Astrocyte (in vitro differentiated cells and primary cell): Measurements from ENCODE around the gene SNX10. TPM values are rescaled to one million over a fixed set of nuclear protein-coding genes. Genes with fewer than 3 reads are reported as not detected.
"Not testable (repeated sequence)": the region's sequence is repeated elsewhere in the genome, so short reads cannot be mapped to it uniquely, and the experiment has no call there.

Experiments used
- DNase-seq: peaks from one replicate; pipeline ENCODE4 v3.0.0-alpha.2; 2010; ENCODE audit warnings: low read depth
- FAIRE-seq: peaks from 2 replicates; lab custom pipeline; 2011; peaks lifted over from hg19 to GRCh38; lab: Jason Lieb, UNC
- H2AFZ ChIP-seq: 2 replicates; pipeline ENCODE4 v1.6.0; 2012; ENCODE audit warnings: low read depth, low read length, inconsistent platforms
- H3K27ac ChIP-seq: 2 replicates; pipeline ENCODE4 v1.5.1; 2011; ENCODE audit warnings: low read depth, low read length, inconsistent platforms
- H3K27me3 ChIP-seq: 2 replicates; pipeline ENCODE4 v1.6.0; 2011; ENCODE audit warnings: low read length, inconsistent platforms; ENCODE audit not compliant: insufficient read depth
- H3K36me3 ChIP-seq: 2 replicates; pipeline ENCODE4 v1.5.1; 2011; ENCODE audit warnings: low read length, inconsistent platforms; ENCODE audit not compliant: insufficient read depth
- H3K4me1 ChIP-seq: 2 replicates; pipeline ENCODE4 v1.5.1; 2011; ENCODE audit warnings: low read length, inconsistent platforms; ENCODE audit not compliant: insufficient read depth
- H3K4me2 ChIP-seq: 2 replicates; pipeline ENCODE4 v1.6.0; 2012; ENCODE audit warnings: low read length, inconsistent platforms
- H3K4me3 ChIP-seq: 2 replicates; pipeline ENCODE4 v1.5.1; 2011; ENCODE audit warnings: low read depth, mild to moderate bottlenecking, low read length, inconsistent platforms; ENCODE audit not compliant: insufficient read depth
- H3K79me2 ChIP-seq: 2 replicates; pipeline ENCODE4 v1.6.0; 2012; ENCODE audit warnings: mild to moderate bottlenecking, low read length, inconsistent platforms; ENCODE audit not compliant: insufficient read depth
- H3K9ac ChIP-seq: 2 replicates; pipeline ENCODE4 v1.6.0; 2012; ENCODE audit warnings: mild to moderate bottlenecking, low read length, inconsistent platforms
- H3K9me3 ChIP-seq: 2 replicates; pipeline ENCODE4 v1.5.1; 2012; ENCODE audit warnings: low read depth, mild to moderate bottlenecking, low read length, inconsistent platforms; ENCODE audit not compliant: insufficient read depth
- H4K20me1 ChIP-seq: 2 replicates; pipeline ENCODE4 v1.6.0; 2012; ENCODE audit warnings: low read length, inconsistent platforms; ENCODE audit not compliant: insufficient read depth
- H3K27ac Mint-ChIP-seq: one replicate; pipeline ENCODE4 v1.8.0; 2021; ENCODE audit warnings: mild to moderate bottlenecking, mixed read lengths; ENCODE audit not compliant: unreplicated experiment
- H3K27me3 Mint-ChIP-seq: one replicate; pipeline ENCODE4 v1.8.0; 2021; ENCODE audit warnings: low read depth, mixed read lengths; ENCODE audit not compliant: unreplicated experiment
- H3K36me3 Mint-ChIP-seq: one replicate; pipeline ENCODE4 v1.8.0; 2021; ENCODE audit warnings: low read depth, mixed read lengths; ENCODE audit not compliant: unreplicated experiment
- H3K4me1 Mint-ChIP-seq: one replicate; pipeline ENCODE4 v1.8.0; 2021; ENCODE audit warnings: low read depth, mixed read lengths; ENCODE audit not compliant: unreplicated experiment
- H3K4me3 Mint-ChIP-seq: one replicate; pipeline ENCODE4 v1.8.0; 2021; ENCODE audit warnings: mild to moderate bottlenecking, moderate library complexity, mixed read lengths; ENCODE audit not compliant: unreplicated experiment
- H3K9me3 Mint-ChIP-seq: one replicate; pipeline ENCODE4 v1.8.0; 2021; ENCODE audit warnings: mild to moderate bottlenecking, mixed read lengths; ENCODE audit not compliant: unreplicated experiment
- EZH2 ChIP-seq: IDR thresholded peaks from 2 replicates; pipeline ENCODE4 v1.6.1; 2012; ENCODE audit warnings: mild to moderate bottlenecking, low read length, inconsistent platforms; ENCODE audit not compliant: insufficient read depth
- total RNA-seq: library from RNA; stranded (reverse); gene quantifications from 2 replicates; pipeline ENCODE4 v1.2.1, GENCODE V29; 2021
- TF ChIP-seq, protein P1 (sequence below): IDR thresholded peaks from 2 replicates; pipeline ENCODE4 v1.5.1; 2011; ENCODE audit warnings: low read depth, mild to moderate bottlenecking, inconsistent platforms, low read length, moderate library complexity; ENCODE audit not compliant: insufficient read depth

SNX10 gene
- total RNA-seq, 1 donor from 2014 or later = 5.4 TPM

DNA sequence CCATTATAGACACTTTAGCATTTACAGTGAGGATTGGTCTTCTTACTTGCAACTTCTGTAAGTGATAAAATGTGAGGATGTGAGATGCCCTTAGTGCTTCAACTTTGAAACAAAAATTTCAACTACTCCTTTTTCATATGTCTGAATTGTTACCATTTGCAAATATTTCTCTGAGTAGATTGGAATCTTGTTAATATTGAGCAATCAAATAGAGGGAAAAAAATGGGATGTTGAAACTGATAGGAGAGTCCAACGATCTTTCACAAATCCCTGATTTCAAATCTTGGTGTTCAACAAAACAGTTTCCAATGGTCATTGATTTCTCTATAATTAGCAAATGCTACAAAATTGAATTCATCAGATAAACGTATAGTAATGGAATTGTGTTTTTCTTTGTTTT lies 5.5 kb upstream of the SNX10 start:
- DNase-seq (no peak), FAIRE-seq (no peak)
- Histone ChIP-seq H2AFZ (no peak overlapping the region), H3K79me2 (no peaks in the 10 kb centered on the region), H3K4me3 (no peak overlapping the region), H3K4me2 (no peak overlapping the region), H3K9me3 (no peaks in the 10 kb centered on the region), H3K9ac (no peak overlapping the region), H3K4me1 (no peaks in the 10 kb centered on the region), H4K20me1 (no peaks in the 10 kb centered on the region), H3K36me3 (no peaks in the 10 kb centered on the region), H3K27me3 (no peaks in the 10 kb centered on the region), H3K27ac (no peak overlapping the region)
- TF ChIP-seq, protein P1, sequence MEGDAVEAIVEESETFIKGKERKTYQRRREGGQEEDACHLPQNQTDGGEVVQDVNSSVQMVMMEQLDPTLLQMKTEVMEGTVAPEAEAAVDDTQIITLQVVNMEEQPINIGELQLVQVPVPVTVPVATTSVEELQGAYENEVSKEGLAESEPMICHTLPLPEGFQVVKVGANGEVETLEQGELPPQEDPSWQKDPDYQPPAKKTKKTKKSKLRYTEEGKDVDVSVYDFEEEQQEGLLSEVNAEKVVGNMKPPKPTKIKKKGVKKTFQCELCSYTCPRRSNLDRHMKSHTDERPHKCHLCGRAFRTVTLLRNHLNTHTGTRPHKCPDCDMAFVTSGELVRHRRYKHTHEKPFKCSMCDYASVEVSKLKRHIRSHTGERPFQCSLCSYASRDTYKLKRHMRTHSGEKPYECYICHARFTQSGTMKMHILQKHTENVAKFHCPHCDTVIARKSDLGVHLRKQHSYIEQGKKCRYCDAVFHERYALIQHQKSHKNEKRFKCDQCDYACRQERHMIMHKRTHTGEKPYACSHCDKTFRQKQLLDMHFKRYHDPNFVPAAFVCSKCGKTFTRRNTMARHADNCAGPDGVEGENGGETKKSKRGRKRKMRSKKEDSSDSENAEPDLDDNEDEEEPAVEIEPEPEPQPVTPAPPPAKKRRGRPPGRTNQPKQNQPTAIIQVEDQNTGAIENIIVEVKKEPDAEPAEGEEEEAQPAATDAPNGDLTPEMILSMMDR = no peak
- no peak for TF ChIP-seq EZH2
- no peak overlapping the region for H3K4me3 Mint-ChIP-seq
- H3K27ac Mint-ChIP-seq = no peak overlapping the region
- peaks cover 4% of the 10 kb centered on the region for H3K27me3 Mint-ChIP-seq
- peaks cover 1% of the 10 kb centered on the region for H3K9me3 Mint-ChIP-seq
- H3K4me1 Mint-ChIP-seq = no peaks in the 10 kb centered on the region
- H3K36me3 Mint-ChIP-seq = no peaks in the 10 kb centered on the region

GRCh38 chr7:26288126-26288525 lies 3.5 kb upstream of the SNX10 start:
- not testable (repeated sequence) for DNase-seq, H3K27me3 Mint-ChIP-seq, H3K27me3 ChIP-seq, H3K27ac ChIP-seq, H3K4me3 Mint-ChIP-seq, H3K4me1 ChIP-seq, H3K27ac Mint-ChIP-seq, H2AFZ ChIP-seq, H4K20me1 ChIP-seq, H3K9ac ChIP-seq, H3K4me2 ChIP-seq, H3K36me3 Mint-ChIP-seq, H3K9me3 ChIP-seq, H3K4me1 Mint-ChIP-seq, H3K9me3 Mint-ChIP-seq, H3K79me2 ChIP-seq, FAIRE-seq, H3K4me3 ChIP-seq, H3K36me3 ChIP-seq

DNA sequence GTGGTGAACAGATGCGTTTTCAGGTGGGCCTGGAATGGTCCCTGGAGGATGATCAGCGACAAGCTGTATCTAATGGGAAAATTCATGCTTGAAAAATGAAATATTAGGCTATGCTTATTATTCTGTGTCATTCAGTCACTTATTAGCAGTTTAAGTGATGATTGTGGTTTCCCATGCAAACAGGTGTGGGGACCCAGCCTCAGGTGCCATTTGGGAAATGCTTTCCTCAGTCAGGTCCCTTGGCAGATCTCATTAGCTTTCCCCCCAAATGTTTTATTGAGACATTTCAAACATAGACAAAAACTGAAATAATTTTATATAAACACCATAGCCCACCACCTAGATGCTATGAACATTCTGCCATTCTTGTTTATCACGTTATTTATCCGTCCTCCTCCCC lies 411 bp upstream of the SNX10 start:
- peak overlapping the region; percentile 77 for H2AFZ ChIP-seq
- H4K20me1 ChIP-seq = no peaks in the 10 kb centered on the region
- no peak for DNase-seq
- no peaks in the 10 kb centered on the region for H3K9me3 ChIP-seq
- no peaks in the 10 kb centered on the region for H3K36me3 ChIP-seq
- H3K27ac ChIP-seq = no peak overlapping the region
- Mint-ChIP-seq H3K4me1 (peaks cover 4% of the 10 kb centered on the region), H3K36me3 (no peaks in the 10 kb centered on the region), H3K9me3 (peaks cover 1% of the 10 kb centered on the region), H3K4me3 (peak overlapping the region; percentile 84), H3K27ac (peak overlapping the region; percentile 34), H3K27me3 (peaks cover 4% of the 10 kb centered on the region)
- peak overlapping the region; percentile 54 for H3K4me3 ChIP-seq
- peaks cover 2% of the 10 kb centered on the region for H3K4me1 ChIP-seq
- FAIRE-seq = no peak
- no peaks in the 10 kb centered on the region for H3K79me2 ChIP-seq
- H3K9ac ChIP-seq = no peak overlapping the region
- TF ChIP-seq, protein P1 = no peak
- no peak for TF ChIP-seq EZH2
- peak overlapping the region; percentile 87 for H3K4me2 ChIP-seq
- H3K27me3 ChIP-seq = no peaks in the 10 kb centered on the region
